WI38 (cell line): ENCODE measurements around the gene TTC3.

Source experiments
- H3K4me3 ChIP-seq: 2 replicates; pipeline ENCODE4 v1.5.1; 2011; ENCODE audit warnings: low read depth, mild to moderate bottlenecking, control low read depth, low read length
- CTCF ChIP-seq: IDR thresholded peaks from 2 replicates; pipeline ENCODE4 v1.5.1; 2012; ENCODE audit warnings: low read depth, mild to moderate bottlenecking, control low read depth, low read length

The TTC3 gene

GRCh38 chr21:37166733-37167132 lies 93.7 kb downstream of the TTC3 start:
- no peak for TF ChIP-seq CTCF
- no peak overlapping the region for H3K4me3 ChIP-seq

GRCh38 chr21:37168666-37169065 lies 95.6 kb downstream of the TTC3 start:
- H3K4me3 ChIP-seq = no peak overlapping the region
- no peak for TF ChIP-seq CTCF

GRCh38 chr21:37172646-37173045 lies 99.6 kb downstream of the TTC3 start:
- H3K4me3 ChIP-seq = no peak overlapping the region
- TF ChIP-seq CTCF = no peak

GRCh38 chr21:37176716-37177115 lies 103.7 kb downstream of the TTC3 start:
- TF ChIP-seq CTCF = no peak
- H3K4me3 ChIP-seq = no peak overlapping the region

- no peak for TF ChIP-seq CTCF
- H3K4me3 ChIP-seq = no peak overlapping the region
Measured at GRCh38 chr21:37181059-37181458, 108.0 kb downstream of the TTC3 start.

GRCh38 chr21:37182222-37182621 lies 109.2 kb downstream of the TTC3 start:
- no peak for TF ChIP-seq CTCF
- H3K4me3 ChIP-seq = no peak overlapping the region

GRCh38 chr21:37183749-37184148 lies 110.7 kb downstream of the TTC3 start:
- H3K4me3 ChIP-seq = no peak overlapping the region
- no peak for TF ChIP-seq CTCF
